HG02623 (cell line): ENCODE data around the gene MMD2.

Experiments used
- ATAC-seq: cut with Tn5 transposase; IDR thresholded peaks from one replicate; pipeline ENCODE4 v1.9.1; 2021; ENCODE audit warnings: moderate library complexity; ENCODE audit not compliant: unreplicated experiment

MMD2 gene

DNA sequence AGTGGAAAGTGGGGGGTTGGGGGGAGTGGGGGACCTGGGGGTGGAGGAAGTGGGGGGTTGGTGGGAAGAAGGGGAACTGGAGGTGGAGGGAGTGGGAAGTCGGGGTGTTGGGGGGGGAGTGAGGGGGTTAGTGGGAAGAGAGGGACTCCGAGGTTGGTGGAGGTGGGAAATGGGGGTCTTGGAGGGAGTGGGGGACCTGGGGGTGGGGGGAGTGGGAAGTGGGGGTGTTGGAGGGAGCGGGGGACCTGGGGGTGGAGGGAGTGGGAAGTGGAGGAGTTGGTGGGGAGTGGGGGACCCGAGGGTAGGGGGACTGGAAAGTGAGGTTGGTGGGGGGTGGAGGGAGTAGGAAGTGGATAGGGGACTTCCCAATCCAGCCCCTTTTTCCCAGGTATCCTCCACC is 906 bp upstream of the MMD2 start:
- ATAC-seq, result no peak

DNA sequence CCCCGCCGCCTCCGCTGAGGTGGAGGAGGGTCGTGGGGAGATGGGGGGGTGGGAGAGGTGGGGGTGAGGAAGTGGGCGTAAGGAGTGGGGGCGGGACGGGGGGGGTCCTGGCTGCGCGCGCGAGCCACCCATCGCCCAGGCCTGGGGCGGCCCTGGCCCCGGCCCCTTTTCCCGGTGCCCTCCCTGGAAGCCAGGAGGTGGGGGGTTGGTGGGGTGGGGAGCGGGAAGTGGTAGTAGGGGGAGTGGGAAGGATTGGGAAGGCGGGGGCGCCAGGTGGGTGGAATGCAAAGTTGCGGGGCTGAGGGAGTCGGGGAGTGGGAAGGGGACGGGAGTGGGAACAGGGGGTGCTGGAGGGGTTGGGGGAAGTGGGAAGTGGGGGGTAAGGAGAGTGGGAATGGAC is 319 bp upstream of the MMD2 start:
- no peak for ATAC-seq

DNA sequence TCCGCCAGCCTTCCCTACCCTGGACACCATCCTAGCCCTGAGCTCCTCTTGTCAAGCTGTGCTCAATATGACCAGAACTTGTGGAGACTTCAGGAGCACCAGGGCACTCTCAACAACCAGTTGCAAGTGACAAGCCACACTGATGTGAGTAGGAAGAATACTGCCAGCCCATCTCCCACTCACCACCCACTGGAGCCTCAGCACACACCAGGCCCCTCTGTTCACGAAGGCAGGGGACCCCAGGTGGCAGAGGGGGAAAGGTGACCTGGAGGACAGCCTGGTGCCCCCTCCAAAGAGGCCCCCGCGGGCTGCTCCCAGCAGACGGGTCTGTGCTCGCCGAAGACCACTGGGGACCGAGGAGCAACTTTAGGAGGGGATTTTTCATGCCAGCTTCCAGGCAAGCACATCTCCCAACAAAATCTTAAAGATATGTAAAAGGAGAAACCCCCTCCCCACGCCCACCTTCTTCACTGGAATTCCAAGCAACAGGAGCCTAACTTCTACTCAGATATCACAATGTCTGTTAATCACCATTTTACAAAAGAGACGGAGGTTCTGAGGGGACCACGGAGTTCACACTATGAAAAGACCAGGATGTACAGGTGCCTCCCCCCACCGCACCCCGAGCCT is 1.0 kb downstream of the MMD2 start:
- no peak for ATAC-seq

GRCh38 chr7:4951903-4952636 is 6.9 kb downstream of the MMD2 start:
- no peak for ATAC-seq

GRCh38 chr7:4951304-4951703 is 7.7 kb downstream of the MMD2 start:
- no peak for ATAC-seq

GRCh38 chr7:4948402-4948801 is 10.6 kb downstream of the MMD2 start:
- ATAC-seq, result no peak

- ATAC-seq, result no peak
Measured at GRCh38 chr7:4945949-4946348, 13.0 kb downstream of the MMD2 start.

- ATAC-seq, result no peak
Measured at GRCh38 chr7:4944939-4945338, 14.0 kb downstream of the MMD2 start.

- ATAC-seq, result no peak
Measured at GRCh38 chr7:4943297-4943696, 15.7 kb downstream of the MMD2 start.

GRCh38 chr7:4939971-4940728 is 18.8 kb downstream of the MMD2 start:
- ATAC-seq, result no peak

- ATAC-seq, result no peak
Measured at GRCh38 chr7:4937411-4937810, 21.6 kb downstream of the MMD2 start.

DNA sequence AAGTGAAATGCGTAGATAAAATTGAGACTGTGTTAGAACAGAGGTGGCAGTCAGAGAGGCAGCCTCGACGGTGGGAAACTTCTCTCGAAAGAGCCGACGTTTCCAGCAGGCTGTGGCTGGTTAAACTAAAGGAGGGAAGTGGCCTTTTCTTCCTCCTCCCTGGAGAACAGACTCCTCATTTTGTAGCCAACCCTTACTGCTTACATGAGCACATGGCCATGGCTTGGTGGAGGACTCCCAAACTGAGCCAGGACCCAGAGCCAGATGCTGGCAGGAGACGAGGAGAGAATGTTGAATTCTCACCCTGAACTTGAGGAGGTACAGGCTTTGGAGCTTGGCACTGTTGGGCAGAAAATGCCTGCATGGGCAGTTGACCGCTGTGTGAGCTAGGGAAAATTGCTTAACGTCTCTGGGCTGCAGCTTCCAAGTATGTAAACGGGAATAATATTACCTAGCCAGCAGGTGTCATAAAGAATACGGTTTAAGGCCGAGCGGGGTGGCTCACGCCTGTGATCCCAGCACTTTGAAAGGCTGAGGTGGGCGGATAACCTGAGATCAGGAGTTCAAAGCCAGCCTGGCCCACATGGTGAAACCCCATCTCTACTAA is 24.5 kb downstream of the MMD2 start:
- ATAC-seq, result no peak

DNA sequence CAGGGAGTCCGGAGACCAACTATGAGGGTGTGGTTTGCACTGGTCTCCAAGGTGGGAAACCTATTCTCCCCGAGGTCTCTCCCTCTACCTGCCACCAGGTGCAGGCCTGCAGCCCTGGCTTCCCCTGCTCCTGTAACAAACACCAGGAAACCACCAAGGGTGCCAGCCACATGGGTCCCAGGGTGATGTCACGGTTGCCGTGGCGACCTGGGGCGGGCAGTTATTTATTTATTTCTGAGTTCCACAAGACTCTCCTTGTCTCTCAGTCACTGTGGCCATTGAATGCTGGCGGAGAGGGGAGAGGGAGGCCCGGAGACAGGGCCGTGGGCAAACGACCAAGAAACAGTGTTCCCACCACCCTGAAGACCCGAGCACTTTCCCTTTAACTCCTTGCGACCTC is 27.0 kb downstream of the MMD2 start:
- ATAC-seq, result no peak

DNA sequence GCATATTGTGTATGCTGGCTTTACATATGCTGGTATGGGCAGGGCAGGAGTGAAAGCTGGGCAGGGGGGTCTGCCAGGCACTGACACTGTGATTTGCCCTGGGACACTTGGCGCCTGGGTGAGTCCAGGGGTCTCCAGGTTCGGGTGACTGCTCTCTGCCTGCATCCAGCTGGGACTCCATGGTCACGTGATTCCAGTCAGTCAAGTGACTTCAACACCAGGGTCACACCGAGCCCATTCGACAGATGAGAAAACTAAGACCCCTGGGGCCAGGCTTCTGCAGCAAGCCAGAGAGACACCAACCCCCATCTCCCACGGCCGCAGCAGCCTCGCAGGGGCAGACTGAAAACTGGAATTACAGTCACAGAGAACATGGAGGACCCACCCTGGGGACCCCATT is 30.0 kb downstream of the MMD2 start:
- no peak for ATAC-seq

- no peak for ATAC-seq
Measured at GRCh38 chr7:4928445-4928844, 30.5 kb downstream of the MMD2 start.

GRCh38 chr7:4919969-4920766 is 38.8 kb downstream of the MMD2 start:
- ATAC-seq, result no peak

DNA sequence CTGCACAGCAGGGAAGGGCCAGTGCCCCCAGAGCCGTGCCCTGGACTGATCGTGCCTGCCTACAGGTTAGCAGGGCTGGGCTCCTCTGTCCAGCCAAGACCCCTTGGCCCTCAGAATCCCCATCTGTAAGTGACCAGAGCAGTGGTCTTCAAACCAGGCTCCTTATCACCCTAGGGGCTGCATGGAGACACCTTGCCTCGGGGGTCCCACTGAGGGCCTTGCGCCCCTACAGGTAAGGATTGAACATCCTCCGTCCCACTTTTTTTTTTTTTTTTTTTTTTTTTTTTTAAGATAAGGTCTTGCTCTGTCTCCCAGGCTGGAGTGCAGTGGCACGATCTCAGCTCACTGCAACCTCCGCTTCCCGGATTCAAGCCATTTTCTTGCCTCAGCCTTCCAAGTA is 42.9 kb downstream of the MMD2 start:
- ATAC-seq, result no peak

DNA sequence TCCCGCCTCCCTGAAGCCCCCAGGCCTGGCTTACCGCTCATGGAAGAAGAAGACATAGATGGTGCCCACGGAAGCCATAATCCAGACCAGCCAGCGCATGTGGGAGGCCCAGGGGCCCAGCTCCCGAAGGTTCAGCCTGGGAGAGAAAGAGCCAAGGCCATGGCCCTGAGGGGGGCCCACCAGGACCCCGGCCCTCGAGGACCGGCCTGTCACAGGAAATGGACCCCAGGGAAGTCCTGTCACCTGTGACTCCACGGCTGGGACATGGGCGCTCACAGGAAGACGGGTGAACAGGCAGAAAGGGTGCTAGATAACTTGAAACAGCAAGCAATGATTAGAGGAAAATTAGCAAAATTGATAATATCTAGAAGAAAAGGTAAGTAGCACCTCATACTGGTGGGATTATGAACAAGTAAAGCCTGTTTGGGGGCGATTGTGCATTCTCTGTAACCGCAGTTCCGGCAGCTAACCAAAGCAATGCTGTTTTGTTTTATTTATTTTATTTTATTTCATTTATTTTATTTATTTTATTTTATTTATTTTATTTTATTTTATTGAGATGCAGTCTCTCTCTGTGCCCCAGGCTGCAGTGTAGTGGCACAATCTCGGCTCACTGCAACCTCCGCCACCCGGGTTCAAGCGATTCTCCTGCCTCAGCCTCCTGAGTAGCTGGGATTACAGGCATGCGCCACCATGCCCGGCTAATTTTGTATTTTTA is 47.7 kb downstream of the MMD2 start:
- no peak for ATAC-seq

GRCh38 chr7:4906682-4907081 is 52.3 kb downstream of the MMD2 start:
- no peak for ATAC-seq

- no peak for ATAC-seq
Measured at GRCh38 chr7:4905171-4905570, 53.8 kb downstream of the MMD2 start.
